HG03457 (cell line): ENCODE results near the gene GALNT2.

Experiments
- ATAC-seq: cut with Tn5 transposase; IDR thresholded peaks from one replicate; pipeline ENCODE4 v1.9.1; 2021; ENCODE audit warnings: moderate number of reproducible peaks; ENCODE audit not compliant: unreplicated experiment

GALNT2 gene

GRCh38 chr1:230310381-230311163 lies 243.5 kb downstream of the GALNT2 start:
- ATAC-seq = no peak

- ATAC-seq = no peak
These were observed 245.6 kb downstream of the GALNT2 start for GRCh38 chr1:230312676-230313075.

- no peak for ATAC-seq
These were observed 246.6 kb downstream of the GALNT2 start for GRCh38 chr1:230313453-230314141.

- no peak for ATAC-seq
These were observed 247.1 kb downstream of the GALNT2 start for GRCh38 chr1:230314142-230314470.

- ATAC-seq = no peak
These were observed 248.1 kb downstream of the GALNT2 start for GRCh38 chr1:230315099-230315498.

- ATAC-seq = no peak
These were observed 250.1 kb downstream of the GALNT2 start for GRCh38 chr1:230316864-230317745.

GRCh38 chr1:230317823-230318819 lies 251.1 kb downstream of the GALNT2 start:
- no peak for ATAC-seq

- ATAC-seq = no peak
These were observed 252.1 kb downstream of the GALNT2 start for GRCh38 chr1:230319014-230319747.

GRCh38 chr1:230320804-230321203 lies 253.8 kb downstream of the GALNT2 start:
- ATAC-seq = no peak

GRCh38 chr1:230321341-230321740 lies 254.3 kb downstream of the GALNT2 start:
- no peak for ATAC-seq

- no peak for ATAC-seq
These were observed 254.8 kb downstream of the GALNT2 start for GRCh38 chr1:230321741-230322420.

- ATAC-seq = no peak
These were observed 255.4 kb downstream of the GALNT2 start for GRCh38 chr1:230322421-230322756.

GRCh38 chr1:230322967-230323547 lies 256.0 kb downstream of the GALNT2 start:
- no peak for ATAC-seq

- ATAC-seq = no peak
These were observed 256.6 kb downstream of the GALNT2 start for GRCh38 chr1:230323686-230324085.

GRCh38 chr1:230326971-230327891 lies 260.2 kb downstream of the GALNT2 start:
- no peak for ATAC-seq

- ATAC-seq = no peak
These were observed 260.9 kb downstream of the GALNT2 start for GRCh38 chr1:230327892-230328284.

GRCh38 chr1:230328342-230329015 lies 261.4 kb downstream of the GALNT2 start:
- ATAC-seq = no peak
